DMS153 (cell line): ENCODE data around the gene UFD1.

Source experiments
- DNase-seq: peaks from one replicate; lab custom pipeline; 2025; lab: John Stamatoyannopoulos, UW

Gene UFD1

DNA sequence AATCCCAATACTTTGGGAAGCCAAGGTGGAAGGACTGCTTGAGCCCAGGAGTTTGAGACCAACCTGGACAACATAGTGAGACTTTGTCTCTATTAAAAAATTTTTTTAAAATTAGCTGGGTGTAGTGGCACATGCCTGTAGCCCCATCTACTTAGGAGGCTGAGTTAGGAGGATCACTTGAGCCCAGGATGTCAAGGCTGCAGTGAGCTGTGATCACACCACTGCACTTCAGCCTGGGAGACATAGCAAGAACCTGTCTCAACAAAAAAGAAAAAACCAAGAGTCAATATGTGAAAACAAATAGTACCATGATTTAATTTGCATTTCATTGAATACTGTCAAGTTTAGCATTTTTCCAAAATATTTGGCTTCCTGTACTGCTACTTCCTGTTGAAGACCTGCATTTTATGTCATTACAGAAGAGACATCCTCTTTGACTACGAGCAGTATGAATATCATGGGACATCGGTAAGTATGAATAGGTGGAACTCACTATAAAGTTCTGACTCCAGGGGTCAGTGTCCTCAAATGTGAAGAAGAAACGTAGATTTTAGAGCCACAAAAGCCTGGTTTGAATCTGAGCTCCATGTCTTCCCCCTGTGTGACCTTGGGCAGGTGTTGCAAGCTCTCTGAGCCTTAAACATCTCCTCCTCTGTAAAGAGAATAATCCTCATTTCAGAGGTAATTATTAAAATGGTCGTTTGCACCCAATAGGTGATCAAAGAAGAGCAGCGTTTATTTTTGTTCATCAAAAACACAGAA lies 16.8 kb upstream of the UFD1 start:
- peak; percentile 10 for DNase-seq

DNA sequence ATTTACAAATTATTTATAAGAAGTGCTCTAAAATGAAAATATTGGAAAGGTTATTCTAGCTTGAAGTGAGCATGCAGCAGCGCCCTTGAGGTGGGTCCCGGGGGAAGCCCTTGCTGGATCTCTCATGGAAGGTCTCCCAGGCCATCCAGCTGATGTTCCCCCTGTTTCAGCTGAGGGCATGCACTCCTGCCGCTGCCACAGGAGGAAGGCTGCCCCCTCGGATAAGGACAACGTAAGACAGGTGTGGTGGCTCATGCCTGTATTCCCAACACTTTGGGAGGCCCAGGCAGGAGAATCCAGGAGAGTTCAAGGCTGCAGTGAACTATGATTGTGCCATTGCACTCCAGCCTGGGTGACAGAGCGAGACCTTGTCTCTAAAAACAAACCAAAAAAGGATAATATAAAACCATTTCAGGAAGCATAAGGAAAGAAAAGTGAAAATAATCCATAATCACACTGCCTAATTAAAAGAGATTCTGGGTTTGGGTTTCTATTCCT lies 15.7 kb upstream of the UFD1 start:
- no peak for DNase-seq

DNA sequence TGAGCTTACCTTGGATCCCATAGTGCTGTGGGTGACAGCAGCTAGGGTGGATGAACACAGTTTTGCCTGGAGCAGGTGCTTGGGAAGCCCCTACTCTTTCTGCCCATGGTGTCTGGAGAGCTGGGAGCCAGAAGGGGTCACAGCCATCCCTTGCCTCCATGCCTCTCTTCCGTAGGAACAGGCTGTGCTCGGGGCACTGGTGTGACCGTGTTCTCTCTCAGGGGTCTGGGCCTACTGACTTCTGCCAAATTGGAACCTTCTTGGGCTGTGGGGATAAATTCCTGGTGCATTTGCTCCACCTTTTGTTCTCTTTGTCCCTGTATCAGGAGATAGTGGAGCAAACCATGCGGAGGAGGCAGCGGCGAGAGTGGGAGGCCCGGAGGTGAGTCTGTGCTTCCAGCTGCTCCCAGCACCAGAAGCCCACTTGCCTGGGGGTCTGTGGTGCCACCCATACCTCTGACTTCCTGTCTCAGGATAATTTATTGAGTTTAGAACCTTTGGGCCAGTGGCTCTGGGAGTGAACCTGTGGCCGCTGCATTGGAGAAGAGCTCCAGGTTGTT lies 15.1 kb upstream of the UFD1 start:
- no peak for DNase-seq

DNA sequence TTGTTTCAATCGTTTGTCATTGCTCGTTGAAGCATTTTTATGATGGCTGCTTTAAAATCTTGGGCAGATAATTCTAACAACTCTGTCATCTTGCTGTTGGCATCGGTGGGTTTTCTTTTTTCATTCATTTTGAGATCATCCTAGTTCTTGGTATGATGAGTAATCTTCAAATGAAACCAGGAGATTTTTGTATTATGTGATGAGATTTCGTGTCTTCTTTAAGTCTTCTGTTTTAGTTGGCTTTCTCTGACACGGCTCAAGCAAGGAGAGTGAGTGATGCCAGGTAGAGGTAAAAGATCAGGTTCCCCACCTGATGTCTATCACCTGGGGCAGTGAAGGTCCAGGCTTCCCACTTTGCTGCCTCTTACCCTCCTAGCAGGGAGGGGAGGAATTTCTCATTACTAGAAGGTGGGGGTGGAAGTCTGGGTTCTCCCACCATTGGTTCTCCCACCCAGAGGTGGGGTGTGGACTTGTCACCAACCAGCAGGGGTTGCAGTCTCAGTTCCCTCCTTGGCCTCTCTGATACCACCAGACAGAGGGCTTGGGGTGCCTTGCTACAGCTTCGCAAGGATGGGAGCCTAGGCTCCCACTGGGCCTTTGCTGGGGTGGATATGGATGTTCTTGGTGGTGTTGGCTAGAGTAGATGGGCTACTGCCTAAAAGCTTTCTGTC lies 13.6 kb upstream of the UFD1 start:
- DNase-seq = no peak

DNA sequence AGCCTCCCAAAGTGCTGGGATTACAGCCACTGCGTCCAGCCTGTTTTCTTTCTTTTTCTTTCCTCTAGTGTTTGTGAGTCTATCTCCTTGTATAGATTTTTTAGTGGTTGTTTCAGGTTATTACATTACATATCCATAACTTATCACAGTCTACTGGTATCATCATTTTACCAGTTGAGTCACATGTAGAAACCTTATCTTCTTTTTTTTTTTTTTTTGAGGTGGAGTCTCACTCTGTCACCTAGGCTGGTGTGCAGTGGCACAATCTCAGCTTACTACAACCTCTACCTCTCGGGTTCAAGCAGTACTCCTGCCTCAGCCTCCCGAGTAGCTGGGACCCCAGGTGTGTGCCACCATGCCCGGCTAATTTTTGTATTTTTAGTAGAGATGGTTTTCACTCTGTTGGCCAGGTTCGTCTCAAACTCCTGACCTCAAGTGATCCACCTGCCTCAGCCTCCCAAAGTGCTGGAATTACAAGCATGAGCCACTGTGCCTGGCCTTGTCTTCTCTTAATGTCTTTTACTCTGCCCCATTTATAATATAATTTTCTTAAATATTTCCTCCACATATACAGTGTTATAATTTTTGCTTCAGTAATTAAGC lies 11.7 kb upstream of the UFD1 start:
- DNase-seq = no peak

DNA sequence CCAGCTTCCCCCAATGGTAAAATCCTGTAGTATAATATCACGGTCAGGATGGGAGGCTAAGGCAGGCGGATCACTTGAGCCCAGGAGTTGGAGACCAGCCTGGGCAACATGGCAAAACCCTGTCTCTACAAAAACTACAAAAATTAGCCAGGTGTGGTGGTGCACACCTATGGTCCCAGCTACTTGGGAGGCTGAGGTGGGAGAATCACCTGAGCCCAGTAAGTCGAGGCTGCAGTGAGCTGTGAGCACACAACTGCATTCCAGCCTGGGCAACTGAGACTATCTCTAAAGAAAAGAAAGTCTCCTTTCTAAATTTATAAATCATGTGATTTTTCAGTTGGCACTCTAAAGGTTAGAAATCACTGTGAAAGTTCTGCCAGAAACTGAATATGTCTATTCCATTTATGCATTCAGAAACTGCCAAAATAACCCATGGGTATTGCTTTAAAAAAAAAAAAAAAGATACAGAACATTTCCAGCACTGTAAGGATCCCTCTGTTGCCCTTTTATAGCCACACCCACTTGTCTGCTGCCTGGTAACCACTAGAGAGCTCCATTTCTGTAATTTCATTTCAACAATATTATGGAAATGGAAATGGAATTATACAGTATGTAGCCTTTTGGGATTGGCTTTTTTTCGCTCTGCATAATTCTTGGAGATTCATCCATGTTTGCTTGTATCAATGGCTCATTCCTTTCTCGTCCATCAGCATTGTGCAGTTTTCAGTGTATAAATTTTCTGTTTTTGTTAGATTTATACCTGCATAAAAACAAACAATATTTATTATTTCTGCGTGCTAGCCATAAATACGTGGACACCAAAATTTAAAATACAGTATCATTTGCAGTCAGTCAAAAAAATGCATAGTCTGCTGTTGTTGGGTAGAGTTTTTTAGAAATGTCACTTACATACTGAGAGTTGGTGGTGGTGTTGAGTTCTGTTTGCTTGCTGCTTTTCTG lies 10.2 kb upstream of the UFD1 start:
- DNase-seq = no peak

DNA sequence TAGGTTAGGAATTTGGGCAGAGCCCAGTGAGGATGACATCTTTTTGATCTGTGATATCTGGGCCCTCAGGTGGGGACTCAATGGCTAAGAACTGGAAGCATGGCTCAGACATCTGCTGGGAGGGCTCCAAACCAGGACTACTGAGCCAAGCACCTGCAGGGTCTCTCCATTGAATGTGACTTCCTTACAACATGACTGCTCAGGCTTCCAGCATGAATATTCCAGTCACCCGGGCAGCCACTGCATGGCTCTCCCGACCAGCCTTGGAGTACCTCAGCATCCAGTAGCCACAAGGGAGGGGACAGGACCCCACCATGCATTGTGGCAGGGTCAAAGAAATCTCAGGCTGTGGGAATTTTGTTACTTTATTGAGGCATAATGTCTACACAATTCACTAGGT lies 9.3 kb upstream of the UFD1 start:
- no peak for DNase-seq

DNA sequence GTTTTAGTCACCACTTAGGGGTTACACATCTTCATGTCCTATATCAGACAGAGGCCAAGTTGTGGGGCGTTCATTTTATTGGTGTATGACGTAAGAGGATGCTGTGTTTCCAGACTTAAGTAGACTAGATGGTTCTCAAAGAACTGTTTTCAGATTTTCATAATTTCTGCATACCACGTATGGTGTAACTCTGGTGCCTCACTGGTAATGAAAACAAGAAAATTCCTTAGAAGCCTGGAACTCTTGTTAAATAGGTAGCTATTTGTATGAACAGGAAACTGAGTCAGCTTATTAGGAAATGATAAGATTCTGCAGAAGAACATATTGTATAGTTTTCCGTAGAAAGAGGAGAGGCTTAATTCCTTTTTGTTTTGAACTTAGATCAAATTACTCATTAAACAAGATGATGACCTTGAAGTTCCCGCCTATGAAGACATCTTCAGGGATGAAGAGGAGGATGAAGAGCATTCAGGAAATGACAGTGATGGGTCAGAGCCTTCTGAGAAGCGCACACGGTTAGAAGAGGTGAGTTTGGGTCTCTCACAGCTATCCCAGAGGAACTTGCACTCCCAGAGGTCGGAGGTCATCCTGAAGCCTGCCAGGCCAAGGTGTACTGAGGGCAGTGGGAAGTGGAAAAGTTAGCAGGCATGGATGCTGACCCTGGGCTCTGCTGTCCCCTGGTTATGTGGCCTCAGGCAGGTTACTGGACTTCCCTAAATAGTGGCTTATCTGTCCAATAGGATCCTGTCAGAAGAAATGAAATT lies 4.7 kb upstream of the UFD1 start:
- no peak for DNase-seq

DNA sequence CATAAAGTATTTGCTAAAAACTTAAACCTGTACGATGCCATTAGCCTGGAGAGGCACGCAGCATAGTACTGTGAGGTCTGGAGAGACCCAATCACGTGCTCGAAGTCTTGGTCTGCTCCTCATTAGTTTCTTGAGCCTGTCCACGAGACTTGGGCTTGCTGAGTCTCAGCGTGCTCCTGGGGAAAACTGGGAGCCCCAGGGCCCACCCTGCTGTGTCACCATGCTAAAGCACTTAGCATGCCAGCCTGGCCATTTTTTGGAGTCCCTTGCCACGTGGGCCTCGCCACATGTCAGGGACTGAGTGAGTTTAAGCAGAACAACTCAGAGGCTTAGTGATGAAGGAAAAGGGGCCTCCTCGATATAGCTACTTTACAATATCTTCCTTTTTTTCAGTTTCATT lies 3.3 kb upstream of the UFD1 start:
- no peak for DNase-seq

DNA sequence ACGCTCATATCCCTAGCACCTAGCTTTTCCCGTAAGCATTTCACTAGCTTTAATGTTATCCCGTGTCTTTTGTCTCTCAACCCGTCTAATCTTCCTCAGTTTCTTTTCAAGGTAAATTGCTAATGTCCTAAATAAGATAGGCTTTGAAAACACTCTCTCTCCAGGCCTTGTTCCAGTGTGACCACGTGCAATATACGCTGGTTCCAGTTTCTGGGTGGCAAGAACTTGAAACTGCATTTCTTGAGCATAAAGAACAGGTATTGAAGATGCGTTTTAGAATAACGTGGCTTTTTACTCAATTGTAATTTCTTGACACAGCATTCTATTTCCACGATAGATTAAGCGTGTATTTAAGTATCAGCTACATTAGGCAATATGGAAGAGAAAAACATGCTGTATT lies 1.8 kb upstream of the UFD1 start:
- DNase-seq = no peak

DNA sequence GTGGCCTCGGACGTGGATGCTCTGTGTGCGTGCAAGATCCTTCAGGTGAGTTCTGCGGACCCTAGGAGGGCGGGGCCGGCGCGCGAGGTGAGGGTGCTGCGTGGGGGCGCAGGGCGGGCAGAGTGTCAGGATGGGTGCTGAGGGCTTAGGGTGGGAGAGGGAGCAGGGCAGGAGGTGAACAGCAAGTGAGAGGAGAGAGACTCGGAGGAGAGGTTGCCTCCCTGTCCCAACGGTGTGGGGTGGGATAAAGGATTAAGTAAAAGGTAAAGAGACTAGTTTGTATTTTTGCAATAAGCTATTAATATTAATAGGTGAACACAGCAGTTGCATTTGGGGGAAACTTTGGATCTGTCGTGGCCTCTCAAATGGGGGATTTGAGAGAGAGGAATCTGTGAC lies 1.2 kb upstream of the UFD1 start:
- DNase-seq = no peak

DNA sequence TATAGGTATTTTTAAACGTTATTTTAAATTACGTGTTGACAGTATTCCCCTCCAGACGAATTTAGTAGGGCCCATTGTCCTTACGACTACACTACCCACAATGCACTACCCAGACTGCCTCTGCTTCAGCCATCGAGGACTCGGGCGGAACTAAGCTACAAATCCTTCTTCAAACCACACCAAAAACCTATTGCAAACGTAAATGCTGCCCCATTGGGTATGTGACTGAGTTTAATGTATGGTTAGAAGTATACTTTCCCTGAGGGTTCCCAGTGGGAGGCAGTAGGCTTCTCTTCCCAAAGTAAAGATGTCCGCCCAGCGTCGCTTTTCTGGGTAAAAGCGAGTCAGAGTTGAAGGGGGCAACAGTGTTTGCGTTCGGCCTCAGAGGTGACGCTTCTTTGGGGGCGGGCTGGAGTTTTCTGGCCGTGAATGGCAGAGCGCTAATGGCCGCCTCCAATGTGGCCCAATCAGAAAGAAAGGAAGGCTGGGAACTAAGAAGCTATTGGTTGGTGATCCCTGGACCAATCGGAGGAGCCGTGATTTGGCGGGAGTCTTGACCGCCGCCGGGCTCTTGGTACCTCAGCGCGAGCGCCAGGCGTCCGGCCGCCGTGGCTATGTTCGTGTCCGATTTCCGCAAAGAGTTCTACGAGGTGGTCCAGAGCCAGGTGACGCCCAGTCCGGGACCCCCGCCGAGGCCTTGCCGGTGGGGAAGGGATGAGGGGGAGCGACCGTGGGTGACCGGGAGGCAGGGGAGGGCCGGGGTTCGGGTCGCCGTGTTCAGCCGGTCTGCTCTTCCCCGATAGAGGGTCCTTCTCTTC lies 571 bp upstream of the UFD1 start, which contains the start of gene CDC45:
TSS of gene CDC45 (plus strand) at position 566 of the 818 bp plus-strand sequence. CDS start at position 615, 49 bp downstream.
- DNase-seq = peak; percentile 96

DNA sequence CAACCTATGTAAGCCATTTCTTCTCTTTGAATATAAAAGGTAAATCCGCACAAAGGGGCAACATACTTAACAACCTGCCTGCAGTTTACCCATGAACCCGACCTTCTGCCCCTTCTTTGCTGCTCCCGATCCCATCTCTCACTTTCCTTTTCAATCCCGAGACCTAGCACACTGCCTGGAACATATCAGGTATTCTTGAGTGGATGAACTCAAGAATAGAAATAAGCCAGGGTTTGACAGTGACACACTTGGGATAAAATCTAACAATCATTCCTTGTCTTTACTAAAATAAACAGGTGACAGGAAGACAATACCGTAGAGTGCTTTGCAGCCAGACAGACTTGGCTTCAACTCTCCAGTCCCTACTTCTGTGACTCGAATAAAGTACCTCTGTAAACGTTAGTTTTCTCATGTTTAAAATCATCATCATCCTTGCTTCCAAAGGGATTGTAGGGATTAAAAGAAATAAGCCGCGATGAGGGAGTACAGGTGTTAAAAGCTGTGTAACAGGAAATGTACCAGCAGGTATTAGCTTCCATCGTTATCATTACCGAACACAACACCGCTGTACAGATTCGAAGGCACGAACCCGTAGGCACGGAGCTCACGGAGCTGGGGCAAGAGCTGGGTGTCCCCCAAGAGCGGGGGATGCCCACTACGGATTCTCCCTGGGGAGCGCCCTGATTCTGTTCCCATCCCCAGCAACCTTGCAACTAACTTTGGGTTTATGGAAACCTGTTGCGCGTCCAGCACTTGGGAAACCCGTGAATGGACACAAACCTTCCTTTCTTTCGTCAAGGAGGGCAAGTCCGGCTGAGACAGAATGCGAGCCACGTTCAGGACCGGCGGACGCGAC lies 720 bp downstream of the UFD1 start:
- no peak for DNase-seq

DNA sequence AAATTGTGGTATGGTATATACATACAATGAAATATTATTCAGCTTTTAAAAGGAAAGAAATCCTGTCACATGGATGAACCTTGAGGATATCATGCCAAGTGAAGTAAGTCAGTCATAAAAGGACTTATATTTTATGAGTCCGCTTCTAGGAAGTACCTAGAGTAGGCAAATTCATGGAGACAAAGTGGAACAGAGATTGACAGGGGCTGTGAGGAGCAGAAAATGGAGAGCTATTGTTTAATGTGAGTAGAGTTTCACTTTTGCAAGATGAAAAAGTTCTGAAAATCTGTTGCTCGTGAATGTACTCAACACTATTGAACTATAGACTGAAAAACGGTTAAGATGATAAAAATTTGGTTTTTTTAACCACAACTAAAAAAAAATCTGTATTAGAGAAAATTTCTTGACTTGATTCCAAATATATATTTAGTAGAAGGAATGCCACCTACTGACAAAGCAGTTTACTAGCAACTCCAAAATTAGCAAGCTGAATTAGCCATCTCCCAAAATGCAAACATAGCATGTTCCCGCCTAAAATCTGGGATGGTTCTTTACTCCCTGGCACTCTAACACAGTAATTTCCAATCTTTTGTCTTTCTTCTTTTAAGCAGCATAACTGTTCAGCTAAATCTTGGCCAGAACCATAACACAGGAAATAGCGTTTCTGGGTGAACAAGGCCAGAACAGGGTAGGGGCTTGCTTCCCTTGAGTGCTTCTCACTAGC lies 1.5 kb downstream of the UFD1 start:
- DNase-seq = no peak

DNA sequence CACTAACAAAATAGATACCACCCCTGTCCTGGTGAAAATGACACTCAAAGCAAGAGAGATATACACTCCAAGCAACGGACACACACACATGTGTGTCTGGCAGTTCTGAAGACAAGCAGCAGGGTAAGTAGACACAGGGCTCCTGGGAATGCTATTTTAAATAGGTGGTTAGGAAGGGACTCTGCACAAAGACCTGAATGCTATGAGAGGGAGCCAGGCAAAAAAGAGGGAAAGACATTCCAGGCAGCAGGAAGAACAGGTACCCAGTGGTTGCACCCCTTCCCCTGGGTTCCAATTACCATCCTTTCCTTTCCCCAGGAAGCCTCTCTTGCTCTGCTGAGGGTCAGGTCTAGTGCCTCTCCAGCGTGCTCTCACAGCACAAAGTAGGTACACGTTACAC lies 3.0 kb downstream of the UFD1 start:
- DNase-seq = no peak

DNA sequence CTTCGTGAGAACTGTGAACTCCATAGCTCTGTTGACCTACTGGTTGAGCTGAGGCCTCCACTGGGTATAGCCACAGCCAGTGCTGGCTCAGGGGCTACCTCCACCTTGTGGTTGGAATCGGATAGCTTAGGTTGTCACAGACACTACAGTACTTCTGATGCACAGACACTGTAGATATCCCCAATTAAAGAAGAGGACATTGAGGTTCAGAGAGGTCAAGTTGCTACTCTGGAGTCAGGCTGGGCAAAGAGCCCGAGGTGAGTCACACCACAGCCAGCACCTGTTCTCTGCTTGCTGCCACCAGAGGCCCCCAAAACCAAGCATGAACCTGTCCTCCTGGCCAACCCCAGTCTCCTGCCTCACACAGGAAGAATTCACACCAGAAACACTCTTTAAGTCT lies 5.4 kb downstream of the UFD1 start:
- no peak for DNase-seq

DNA sequence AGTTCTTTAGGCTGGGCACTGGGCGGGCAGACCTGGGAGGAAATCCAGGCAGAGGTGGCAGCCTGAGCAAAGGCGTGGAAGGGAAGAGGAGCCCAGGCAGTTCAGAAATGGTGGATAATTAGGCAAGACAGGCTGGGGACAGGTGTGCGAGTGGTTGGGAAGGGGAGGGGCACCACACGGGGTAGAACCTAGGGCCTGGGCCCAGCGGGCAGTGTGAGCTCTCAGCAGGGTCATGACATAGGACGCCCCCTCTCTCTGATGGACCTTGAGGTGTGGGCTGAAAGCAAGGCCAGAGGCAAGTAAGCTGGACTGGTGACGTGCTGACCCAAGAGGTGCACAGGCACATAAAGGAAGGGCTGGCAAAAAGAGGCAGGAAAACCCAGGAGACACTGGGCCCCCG lies 6.8 kb downstream of the UFD1 start:
- DNase-seq = no peak

DNA sequence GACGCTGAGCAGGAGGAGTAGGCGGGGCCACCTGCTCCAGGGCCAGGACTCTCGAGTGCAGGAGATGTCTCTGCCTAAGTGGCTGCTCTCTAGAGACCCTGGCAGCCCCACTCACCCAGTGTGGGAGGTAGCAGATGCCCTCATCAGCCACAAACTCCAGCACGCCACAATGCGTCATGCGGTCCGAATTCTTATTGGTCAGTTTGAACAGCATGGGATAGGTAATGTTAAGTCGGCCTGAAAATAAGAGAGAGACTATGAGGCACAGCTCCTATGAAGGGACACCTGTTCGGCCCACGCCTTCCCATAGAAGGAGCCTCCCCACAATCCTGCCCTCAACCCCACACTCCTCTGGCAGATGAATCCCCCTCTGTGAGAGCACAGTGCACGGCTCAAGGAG lies 7.4 kb downstream of the UFD1 start:
- no peak for DNase-seq
